Fibroblast of mammary gland (primary cell): Measurements from ENCODE around the gene MTX1.
A peak's percentile ranks its signal among the peaks of the same experiment; 100 is the strongest.

Source experiments
- DNase-seq: peaks from one replicate; pipeline ENCODE4 v3.0.0-alpha.2; 2010; ENCODE audit warnings: low read depth
- H3K4me3 ChIP-seq: 2 replicates; pipeline ENCODE4 v1.5.1; 2011; ENCODE audit warnings: low read depth, mild to moderate bottlenecking, low read length, moderate library complexity; ENCODE audit not compliant: control insufficient read depth
- CTCF ChIP-seq: conservative IDR thresholded peaks from 2 replicates; pipeline ENCODE4 v1.5.1; 2011; ENCODE audit warnings: low read depth, low read length, inconsistent platforms; ENCODE audit not compliant: control insufficient read depth, insufficient read depth

MTX1 gene

DNA sequence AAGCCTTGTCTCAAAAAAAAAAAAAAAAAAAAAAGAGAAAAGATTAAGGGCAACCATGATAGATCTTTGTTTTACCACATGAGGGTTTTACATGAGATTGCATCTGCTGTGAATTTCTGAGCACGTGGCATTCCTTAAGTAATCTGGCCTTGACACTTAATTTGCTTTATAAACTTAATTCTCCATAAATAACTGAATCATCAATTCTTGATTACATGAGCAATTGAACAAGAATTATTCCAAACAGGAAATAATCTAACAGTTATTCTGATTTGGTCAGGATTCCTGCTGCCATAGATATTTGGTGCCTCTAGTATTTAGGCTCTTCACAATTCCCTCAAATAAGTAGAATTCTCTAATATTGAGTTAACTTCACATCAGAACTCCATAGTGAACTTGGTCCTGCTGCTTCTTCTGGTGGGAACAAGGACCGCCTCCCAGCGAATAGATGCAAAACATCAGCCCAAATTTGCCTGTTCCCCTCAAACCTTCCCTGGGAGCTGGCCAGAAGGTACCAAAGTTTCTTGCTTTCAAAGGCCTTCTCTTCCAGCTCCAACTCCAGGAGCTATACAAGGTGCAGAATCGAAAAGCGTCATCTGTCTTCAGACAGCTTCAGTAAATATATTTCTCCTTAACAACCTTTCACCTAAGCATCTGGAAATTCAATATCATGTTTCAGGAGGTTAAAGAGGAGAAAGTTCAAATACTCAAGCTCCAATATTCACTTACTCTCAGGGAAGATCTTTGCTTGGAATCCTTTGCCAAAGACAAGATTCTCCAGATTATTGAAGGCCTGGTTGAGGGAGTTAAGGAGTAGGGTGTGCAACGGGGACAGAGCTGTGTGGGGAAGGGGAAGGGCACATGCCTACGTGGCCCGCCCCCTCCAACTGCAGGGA is 36.4 kb upstream of the MTX1 start:
- peak overlapping the region; percentile 96 for H3K4me3 ChIP-seq
- no peak for TF ChIP-seq CTCF
- DNase-seq, result no peak

DNA sequence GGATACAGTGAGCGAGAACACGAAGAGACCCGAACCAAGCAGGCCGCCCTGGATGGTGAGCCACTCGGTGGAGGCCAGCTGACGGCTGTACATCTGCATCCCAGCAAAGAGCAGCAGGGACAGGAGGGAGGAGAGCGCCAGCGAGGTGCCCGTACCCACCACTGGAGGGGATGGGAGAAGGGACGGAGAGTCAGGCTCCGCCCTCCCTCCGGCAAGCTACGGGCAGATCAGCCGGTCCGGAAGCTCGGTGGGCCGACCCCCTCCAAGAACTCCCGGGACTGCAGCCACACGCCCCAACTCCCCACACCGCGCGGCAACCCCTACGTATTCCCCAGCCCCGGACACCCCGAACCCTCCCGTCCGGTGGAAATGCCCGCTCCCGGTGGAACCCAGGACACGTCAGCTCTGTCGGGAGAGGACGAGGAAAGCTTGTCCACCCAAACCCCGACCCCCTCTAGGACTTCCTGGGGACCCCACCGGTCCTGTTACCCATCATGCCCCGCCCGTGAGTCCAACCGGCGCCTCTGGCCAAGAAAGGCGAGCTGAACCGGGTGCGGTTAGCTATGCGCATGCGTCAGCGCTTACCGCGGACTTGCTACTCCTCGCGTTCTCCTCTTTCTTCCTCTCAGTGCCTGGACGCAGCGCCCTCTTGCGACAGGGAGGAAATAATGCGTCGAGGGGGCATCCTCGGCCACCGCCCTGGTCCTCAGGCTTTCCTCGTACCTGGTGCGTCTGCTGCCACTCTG is 35.6 kb upstream of the MTX1 start, which contains the start of gene KRTCAP2:
KRTCAP2 (minus strand) TSS at position 573 of the 746 bp plus-strand sequence; CDS start at position 493, 80 bp downstream.
- peak; percentile 94 for TF ChIP-seq CTCF
- peak; percentile 96 for DNase-seq
- peak within 1 kb of the TSS; percentile 96 for H3K4me3 ChIP-seq

GRCh38 chr1:155173478-155174323 is 34.8 kb upstream of the MTX1 start, which contains the start of gene TRIM46:
Gene TRIM46 (plus strand): TSS chr1:155173849. CDS start chr1:155173967, 118 bp downstream.
- peak within 1 kb of the TSS; percentile 96 for H3K4me3 ChIP-seq
- no peak for TF ChIP-seq CTCF
- peak; percentile 36 for DNase-seq

- TF ChIP-seq CTCF, result no peak
- H3K4me3 ChIP-seq, result peak overlapping the region; percentile 96
- DNase-seq, result peak; percentile 14
These were observed 33.9 kb upstream of the MTX1 start for GRCh38 chr1:155174324-155175280.

- no peak for DNase-seq
- TF ChIP-seq CTCF, result no peak
- no peak overlapping the region for H3K4me3 ChIP-seq
These were observed 33.1 kb upstream of the MTX1 start for GRCh38 chr1:155175281-155175926.
